Measurements from ENCODE around the gene INTS6L. TPM values are rescaled to one million over a fixed set of nuclear protein-coding genes. Genes with fewer than 3 reads are reported as not detected.

The INTS6L gene
- total and polyA plus RNA-seq, 4 donors = 1.4 to 15.6 (median 12.7) TPM

- Histone ChIP-seq H3K9me3 (ENCODE audit: control insufficient read depth, low read length) (no peaks in the 10 kb centered on the region), H3K4me1 (ENCODE audit: control insufficient read depth in 1 of 2, insufficient read depth in 2 of 2, low read length in 2 of 2) (peaks cover 0 to 2% of the 10 kb centered on the region in 2 donors), H3K27ac (ENCODE audit: low read depth in 1 of 2, low read length in 2 of 2) (peak overlapping the region in 1 of 2 donors; percentile 14), H3K4me3 (ENCODE audit: low read length in 2 of 2) (no peak overlapping the region), H3K36me3 (ENCODE audit: control insufficient read depth in 1 of 2, insufficient read depth in 2 of 2, low read length in 1 of 2) (no peaks in the 10 kb centered on the region), H3K27me3 (ENCODE audit: control insufficient read depth in 1 of 2, insufficient read depth in 2 of 2, low read length in 1 of 2) (no peaks in the 10 kb centered on the region)
- ATAC-seq (ENCODE audit: low FRiP score) (no peak), DNase-seq (no peak)
- intact Hi-C loops (cut with DNase I) = no loop called here
- 33 to 61% methylated on average over 1 of the region's 1 CpG for WGBS, 2 donors
Observed at GRCh38 chrX:135535077-135535940, 14.8 kb downstream of the INTS6L start.

- ATAC-seq (ENCODE audit: low FRiP score) (no peak), DNase-seq (no peak)
- H3K27me3 ChIP-seq (ENCODE audit: control insufficient read depth in 1 of 2, insufficient read depth in 2 of 2, low read length in 1 of 2) = no peaks in the 10 kb centered on the region
- intact Hi-C loops (cut with DNase I) = no loop called here
- H3K27ac ChIP-seq (ENCODE audit: low read depth in 1 of 2, low read length in 2 of 2) = no peak overlapping the region
- no peaks in the 10 kb centered on the region for H3K9me3 ChIP-seq (ENCODE audit: control insufficient read depth, low read length)
- no peaks in the 10 kb centered on the region for H3K36me3 ChIP-seq (ENCODE audit: control insufficient read depth in 1 of 2, insufficient read depth in 2 of 2, low read length in 1 of 2)
- H3K4me3 ChIP-seq (ENCODE audit: low read length in 2 of 2) = no peak overlapping the region
- H3K4me1 ChIP-seq (ENCODE audit: control insufficient read depth in 1 of 2, insufficient read depth in 2 of 2, low read length in 2 of 2) = no peaks in the 10 kb centered on the region
Observed at GRCh38 chrX:135536877-135537276, 16.4 kb downstream of the INTS6L start.

- no peaks in the 10 kb centered on the region for H3K4me1 ChIP-seq (ENCODE audit: control insufficient read depth in 1 of 2, insufficient read depth in 2 of 2, low read length in 2 of 2)
- 67 to 90% methylated on average over 1 of the region's 1 CpG for WGBS, 2 donors
- H3K27me3 ChIP-seq (ENCODE audit: control insufficient read depth in 1 of 2, insufficient read depth in 2 of 2, low read length in 1 of 2) = no peaks in the 10 kb centered on the region
- no peaks in the 10 kb centered on the region for H3K36me3 ChIP-seq (ENCODE audit: control insufficient read depth in 1 of 2, insufficient read depth in 2 of 2, low read length in 1 of 2)
- H3K9me3 ChIP-seq (ENCODE audit: control insufficient read depth, low read length) = no peaks in the 10 kb centered on the region
- H3K27ac ChIP-seq (ENCODE audit: low read depth in 1 of 2, low read length in 2 of 2) = no peak overlapping the region
- ATAC-seq (ENCODE audit: low FRiP score) (no peak), DNase-seq (no peak)
- no peak overlapping the region for H3K4me3 ChIP-seq (ENCODE audit: low read length in 2 of 2)
- intact Hi-C loops (cut with DNase I) = no loop called here
Observed at GRCh38 chrX:135541351-135541750, 20.9 kb downstream of the INTS6L start.

GRCh38 chrX:135543172-135543571, 22.7 kb downstream of the INTS6L start:
- Histone ChIP-seq H3K4me1 (ENCODE audit: control insufficient read depth in 1 of 2, insufficient read depth in 2 of 2, low read length in 2 of 2) (no peaks in the 10 kb centered on the region), H3K36me3 (ENCODE audit: control insufficient read depth in 1 of 2, insufficient read depth in 2 of 2, low read length in 1 of 2) (no peaks in the 10 kb centered on the region), H3K9me3 (ENCODE audit: control insufficient read depth, low read length) (no peaks in the 10 kb centered on the region), H3K27me3 (ENCODE audit: control insufficient read depth in 1 of 2, insufficient read depth in 2 of 2, low read length in 1 of 2) (no peaks in the 10 kb centered on the region), H3K4me3 (ENCODE audit: low read length in 2 of 2) (no peak overlapping the region), H3K27ac (ENCODE audit: low read depth in 1 of 2, low read length in 2 of 2) (no peak overlapping the region)
- intact Hi-C loops (cut with DNase I) = no loop called here
- ATAC-seq (ENCODE audit: low FRiP score) (no peak), DNase-seq (no peak)
- WGBS, 2 donors = 65 to 87% methylated on average over 1 of the region's 1 CpG

GRCh38 chrX:135543924-135544323, 23.5 kb downstream of the INTS6L start:
- H3K27me3 ChIP-seq (ENCODE audit: control insufficient read depth in 1 of 2, insufficient read depth in 2 of 2, low read length in 1 of 2) = no peaks in the 10 kb centered on the region
- no peak overlapping the region for H3K27ac ChIP-seq (ENCODE audit: low read depth in 1 of 2, low read length in 2 of 2)
- H3K4me1 ChIP-seq (ENCODE audit: control insufficient read depth in 1 of 2, insufficient read depth in 2 of 2, low read length in 2 of 2) = no peaks in the 10 kb centered on the region
- no peaks in the 10 kb centered on the region for H3K9me3 ChIP-seq (ENCODE audit: control insufficient read depth, low read length)
- H3K36me3 ChIP-seq (ENCODE audit: control insufficient read depth in 1 of 2, insufficient read depth in 2 of 2, low read length in 1 of 2) = no peaks in the 10 kb centered on the region
- ATAC-seq (ENCODE audit: low FRiP score) (no peak), DNase-seq (no peak)
- no peak overlapping the region for H3K4me3 ChIP-seq (ENCODE audit: low read length in 2 of 2)
- intact Hi-C loops (cut with DNase I) = no loop called here
- 31 to 68% methylated on average over 2 of the region's 2 CpGs for WGBS, 2 donors

GRCh38 chrX:135544338-135544948, 24.0 kb downstream of the INTS6L start:
- intact Hi-C loops (cut with DNase I) = no loop called here
- no peaks in the 10 kb centered on the region for H3K27me3 ChIP-seq (ENCODE audit: control insufficient read depth in 1 of 2, insufficient read depth in 2 of 2, low read length in 1 of 2)
- H3K4me3 ChIP-seq (ENCODE audit: low read length in 2 of 2) = no peak overlapping the region
- ATAC-seq (ENCODE audit: low FRiP score) (no peak), DNase-seq (no peak)
- no peak overlapping the region for H3K27ac ChIP-seq (ENCODE audit: low read depth in 1 of 2, low read length in 2 of 2)
- H3K36me3 ChIP-seq (ENCODE audit: control insufficient read depth in 1 of 2, insufficient read depth in 2 of 2, low read length in 1 of 2) = no peaks in the 10 kb centered on the region
- H3K4me1 ChIP-seq (ENCODE audit: control insufficient read depth in 1 of 2, insufficient read depth in 2 of 2, low read length in 2 of 2) = no peaks in the 10 kb centered on the region
- 9 to 15% methylated on average over 5 of the region's 5 CpGs for WGBS, 2 donors
- no peaks in the 10 kb centered on the region for H3K9me3 ChIP-seq (ENCODE audit: control insufficient read depth, low read length)

GRCh38 chrX:135547767-135548166, 27.3 kb downstream of the INTS6L start:
- H3K36me3 ChIP-seq (ENCODE audit: control insufficient read depth in 1 of 2, insufficient read depth in 2 of 2, low read length in 1 of 2) = no peaks in the 10 kb centered on the region
- no peak for ATAC-seq (ENCODE audit: low FRiP score)

GRCh38 chrX:135549519-135549918, 29.1 kb downstream of the INTS6L start:
- WGBS, 2 donors = 39 to 41% methylated on average over 2 of the region's 2 CpGs
- ATAC-seq (ENCODE audit: low FRiP score) = no peak

More at GRCh38 chrX:135547767-135548166, 27.3 kb downstream of the INTS6L start:
- intact Hi-C loops (cut with DNase I) = no loop called here
- no peaks in the 10 kb centered on the region for H3K27me3 ChIP-seq (ENCODE audit: control insufficient read depth in 1 of 2, insufficient read depth in 2 of 2, low read length in 1 of 2)
- DNase-seq = no peak
- WGBS, 2 donors = 68 to 93% methylated on average over 4 of the region's 4 CpGs
- H3K27ac ChIP-seq (ENCODE audit: low read depth in 1 of 2, low read length in 2 of 2) = no peak overlapping the region
- H3K4me3 ChIP-seq (ENCODE audit: low read length in 2 of 2) = no peak overlapping the region
- H3K9me3 ChIP-seq (ENCODE audit: control insufficient read depth, low read length) = no peaks in the 10 kb centered on the region
- H3K4me1 ChIP-seq (ENCODE audit: control insufficient read depth in 1 of 2, insufficient read depth in 2 of 2, low read length in 2 of 2) = no peaks in the 10 kb centered on the region

GRCh38 chrX:135556055-135556454, 35.6 kb downstream of the INTS6L start:
- H3K4me1 ChIP-seq (ENCODE audit: control insufficient read depth in 1 of 2, insufficient read depth in 2 of 2, low read length in 2 of 2) = no peaks in the 10 kb centered on the region
- no peaks in the 10 kb centered on the region for H3K27me3 ChIP-seq (ENCODE audit: control insufficient read depth in 1 of 2, insufficient read depth in 2 of 2, low read length in 1 of 2)
- no peaks in the 10 kb centered on the region for H3K9me3 ChIP-seq (ENCODE audit: control insufficient read depth, low read length)
- 72 to 89% methylated on average over 3 of the region's 3 CpGs for WGBS, 2 donors
- DNase-seq = no peak
- H3K4me3 ChIP-seq (ENCODE audit: low read length in 2 of 2) = no peak overlapping the region
- no peaks in the 10 kb centered on the region for H3K36me3 ChIP-seq (ENCODE audit: control insufficient read depth in 1 of 2, insufficient read depth in 2 of 2, low read length in 1 of 2)
- H3K27ac ChIP-seq (ENCODE audit: low read depth in 1 of 2, low read length in 2 of 2) = no peak overlapping the region
- no peak for ATAC-seq (ENCODE audit: low FRiP score)
- intact Hi-C loops (cut with DNase I) = no loop called here

More at GRCh38 chrX:135549519-135549918, 29.1 kb downstream of the INTS6L start:
- no peak for DNase-seq
- H3K9me3 ChIP-seq (ENCODE audit: control insufficient read depth, low read length) = no peaks in the 10 kb centered on the region
- H3K4me3 ChIP-seq (ENCODE audit: low read length in 2 of 2) = no peak overlapping the region
- no peaks in the 10 kb centered on the region for H3K36me3 ChIP-seq (ENCODE audit: control insufficient read depth in 1 of 2, insufficient read depth in 2 of 2, low read length in 1 of 2)
- no peaks in the 10 kb centered on the region for H3K4me1 ChIP-seq (ENCODE audit: control insufficient read depth in 1 of 2, insufficient read depth in 2 of 2, low read length in 2 of 2)
- intact Hi-C loops (cut with DNase I) = no loop called here
- no peaks in the 10 kb centered on the region for H3K27me3 ChIP-seq (ENCODE audit: control insufficient read depth in 1 of 2, insufficient read depth in 2 of 2, low read length in 1 of 2)
- H3K27ac ChIP-seq (ENCODE audit: low read depth in 1 of 2, low read length in 2 of 2) = no peak overlapping the region
